H1 (cell line): ENCODE measurements around the gene ATG16L1. TPM values are rescaled to one million over a fixed set of nuclear protein-coding genes. Genes with fewer than 3 reads are reported as not detected.

Source experiments
- CTCF ChIA-PET: fragments of 300-600 bp; sonication (Branson Sonifier 250); formaldehyde crosslinking; loops from one replicate; lab custom pipeline; 2021; ENCODE audit not compliant: partially characterized antibody; lab: Charles Lee
- POLR2A ChIA-PET: fragments of 300-600 bp; sonication (Branson Sonifier 250); formaldehyde crosslinking; loops from one replicate; lab custom pipeline; 2021; ENCODE audit warnings: inconsistent platforms; ENCODE audit not compliant: partially characterized antibody; lab: Charles Lee
- DNase-seq, 2 experiments: peaks; one replicate each; pipeline versions ENCODE4 v3.0.0 to v3.0.0-alpha.2; 2010 to 2022; ENCODE audit warnings: low spot score in 2 of 2, low read depth in 1 of 2, mixed read lengths in 1 of 2
- FAIRE-seq: peaks from 2 replicates; lab custom pipeline; 2011; peaks lifted over from hg19 to GRCh38; lab: Jason Lieb, UNC
- H2AFZ ChIP-seq: 2 replicates; pipeline ENCODE4 v1.8.1; 2012; ENCODE audit warnings: low read length, inconsistent platforms
- H2AK5ac ChIP-seq: 2 replicates; pipeline ENCODE4 v1.6.1; 2013; ENCODE audit warnings: low read depth, low read length
- H2BK120ac ChIP-seq: replicated peaks from 2 replicates; pipeline ENCODE3; 2013; ENCODE audit warnings: low read depth, low read length, inconsistent platforms
- H2BK12ac ChIP-seq: 2 replicates; pipeline ENCODE4 v1.6.1; 2013; ENCODE audit warnings: low read depth, low read length
- H2BK15ac ChIP-seq: 2 replicates; pipeline ENCODE4 v1.6.1; 2013; ENCODE audit warnings: low read length
- H2BK20ac ChIP-seq: 2 replicates; pipeline ENCODE4 v1.6.1; 2013; ENCODE audit warnings: low read length
- H2BK5ac ChIP-seq: 2 replicates; pipeline ENCODE4 v1.6.1; 2013; ENCODE audit warnings: low read depth, low read length
- H3K14ac ChIP-seq: 2 replicates; pipeline ENCODE4 v1.6.1; 2013; ENCODE audit warnings: inconsistent platforms; ENCODE audit not compliant: insufficient read length
- H3K18ac ChIP-seq: 2 replicates; pipeline ENCODE4 v1.6.1; 2013; ENCODE audit warnings: low read length; ENCODE audit errors: extremely low read depth
- H3K23ac ChIP-seq: 2 replicates; pipeline ENCODE4 v1.6.1; 2013; ENCODE audit warnings: inconsistent platforms; ENCODE audit not compliant: insufficient read length
- H3K23me2 ChIP-seq: 2 replicates; pipeline ENCODE4 v1.6.1; 2013; ENCODE audit warnings: low read depth, low read length
- H3K27ac ChIP-seq: 2 replicates; pipeline ENCODE4 v1.6.1; 2011; ENCODE audit warnings: low read depth, low read length, inconsistent platforms
- H3K27me3 ChIP-seq, 4 experiments: replicated peaks in 1 of 4; 1 replicate in 1 of 4; 2 replicates in 3 of 4; pipeline versions ENCODE4 v1.6.1 to v1.8.1; 2011 to 2013; ENCODE audit warnings: low read length in 3 of 4, mild to moderate bottlenecking in 3 of 4, inconsistent platforms in 2 of 4, mixed read lengths in 2 of 4, moderate library complexity in 1 of 4; ENCODE audit not compliant: control insufficient read depth in 3 of 4, insufficient read depth in 3 of 4; ENCODE audit errors: extremely low read depth in 1 of 4
- H3K36me3 ChIP-seq, 4 experiments: 2 replicates each; pipeline versions ENCODE4 v1.6.1 to v1.8.1; 2011 to 2013; ENCODE audit warnings: mild to moderate bottlenecking in 4 of 4, low read length in 3 of 4, moderate library complexity in 2 of 4, control low read depth in 1 of 4, inconsistent platforms in 1 of 4; ENCODE audit not compliant: insufficient read depth in 4 of 4, control insufficient read depth in 2 of 4
- H3K4ac ChIP-seq: replicated peaks from 2 replicates; pipeline ENCODE3; 2013; ENCODE audit warnings: low read length, low read depth, mixed read lengths, inconsistent platforms; ENCODE audit not compliant: insufficient read length
- H3K4me1 ChIP-seq, 4 experiments: replicated peaks in 1 of 4; 1 replicate in 1 of 4; 2 replicates in 3 of 4; pipeline versions ENCODE4 v1.6.1 to v1.8.1; 2011 to 2013; ENCODE audit warnings: low read length in 3 of 4, inconsistent platforms in 2 of 4, mixed read lengths in 1 of 4; ENCODE audit not compliant: insufficient read depth in 4 of 4, control insufficient read depth in 3 of 4
- H3K4me2 ChIP-seq, 2 experiments: 2 replicates each; pipeline versions ENCODE4 v1.6.1 to v1.8.1; 2011 to 2013; ENCODE audit warnings: low read depth in 2 of 2, low read length in 2 of 2, control low read depth in 1 of 2, inconsistent platforms in 1 of 2, mild to moderate bottlenecking in 1 of 2; ENCODE audit not compliant: insufficient read depth in 1 of 2
- H3K4me3 ChIP-seq, 4 experiments: fragments of 200-600, 300-600 bp in 1 of 4; sonication (generic), shearing (Covaris generic), sonication (Bioruptor Twin) in 1 of 4; 2 replicates each; pipeline versions ENCODE4 v1.5.1 to v1.8.1; 2011 to 2016; ENCODE audit warnings: low read length in 4 of 4, low read depth in 3 of 4, control low read depth in 2 of 4, inconsistent platforms in 2 of 4, mild to moderate bottlenecking in 2 of 4, mixed read lengths in 1 of 4, moderate library complexity in 1 of 4; ENCODE audit not compliant: insufficient read depth in 2 of 4; ENCODE audit errors: extremely low read depth in 1 of 4
- H3K56ac ChIP-seq: replicated peaks from 2 replicates; pipeline ENCODE3; 2013; ENCODE audit warnings: low read depth, mild to moderate bottlenecking, mixed read lengths, low read length, inconsistent platforms; ENCODE audit not compliant: insufficient read length
- H3K79me1 ChIP-seq: 2 replicates; pipeline ENCODE4 v1.6.1; 2013; ENCODE audit warnings: low read depth, low read length, control low read depth
- H3K79me2 ChIP-seq, 2 experiments: 2 replicates each; pipeline versions ENCODE4 v1.6.1 to v1.8.1; 2012 to 2013; ENCODE audit warnings: low read length in 2 of 2, mild to moderate bottlenecking in 2 of 2, inconsistent platforms in 1 of 2; ENCODE audit not compliant: insufficient read depth in 2 of 2, control insufficient read depth in 1 of 2
- H3K9ac ChIP-seq, 4 experiments: replicated peaks in 1 of 4; 1 replicate in 1 of 4; 2 replicates in 3 of 4; pipeline versions ENCODE4 v1.6.1 to v1.8.1; 2011 to 2013; ENCODE audit warnings: low read depth in 3 of 4, low read length in 3 of 4, control low read depth in 2 of 4, mild to moderate bottlenecking in 2 of 4, moderate library complexity in 2 of 4, inconsistent platforms in 1 of 4; ENCODE audit errors: extremely low read depth in 1 of 4
- H3K9me3 ChIP-seq, 2 experiments: 2 replicates each; pipeline versions ENCODE4 v1.6.1 to v1.8.1; 2012 to 2013; ENCODE audit warnings: mild to moderate bottlenecking in 2 of 2, moderate library complexity in 2 of 2, control low read depth in 1 of 2, inconsistent platforms in 1 of 2, low read depth in 1 of 2, low read length in 1 of 2, mixed read lengths in 1 of 2; ENCODE audit not compliant: insufficient read depth in 2 of 2
- H4K20me1 ChIP-seq, 2 experiments: replicated peaks in 1 of 2; 2 replicates each; pipeline versions ENCODE3 to v1.8.1; 2011 to 2013; ENCODE audit warnings: inconsistent platforms in 2 of 2, low read length in 2 of 2, mild to moderate bottlenecking in 1 of 2; ENCODE audit not compliant: insufficient read depth in 2 of 2, control insufficient read depth in 1 of 2
- H4K5ac ChIP-seq: 2 replicates; pipeline ENCODE4 v1.6.1; 2013; ENCODE audit warnings: low read length, low read depth, mixed read lengths, inconsistent platforms; ENCODE audit not compliant: insufficient read length
- H4K8ac ChIP-seq: 2 replicates; pipeline ENCODE4 v1.8.0; 2013; ENCODE audit warnings: mild to moderate bottlenecking, moderate library complexity, low read length, inconsistent platforms; ENCODE audit not compliant: insufficient read depth; ENCODE audit errors: extremely low read depth
- H4K91ac ChIP-seq: replicated peaks from 2 replicates; pipeline ENCODE3; 2013; ENCODE audit warnings: low read length, mixed read lengths, inconsistent platforms; ENCODE audit not compliant: insufficient read length
- BACH1 ChIP-seq: IDR thresholded peaks from 2 replicates; pipeline ENCODE4 v1.6.1; 2012; ENCODE audit warnings: low read length, improper control_type of control experiment
- CHD1 ChIP-seq: IDR thresholded peaks from 2 replicates; pipeline ENCODE4 v1.6.1; 2012; ENCODE audit warnings: low read depth, low read length, improper control_type of control experiment
- EZH2 ChIP-seq: fragments of 200-600 bp; sonication (generic); IDR thresholded peaks from 2 replicates; pipeline ENCODE4 v1.7.1; 2012; ENCODE audit warnings: low read depth, mild to moderate bottlenecking, moderate library complexity, low read length, inconsistent platforms; ENCODE audit not compliant: severe bottlenecking
- GABPA ChIP-seq: IDR thresholded peaks from 2 replicates; pipeline ENCODE4 v1.6.1; 2011; ENCODE audit warnings: mild to moderate bottlenecking, low read length, moderate library complexity, borderline replicate concordance; ENCODE audit not compliant: insufficient read depth
- HDAC2 ChIP-seq, 2 experiments: fragments of 300-600 bp in 1 of 2; sonication (generic) in 1 of 2; IDR thresholded peaks; 2 replicates each; pipeline ENCODE4 v1.6.1; 2011 to 2012; ENCODE audit warnings: low read depth in 2 of 2, low read length in 2 of 2, mild to moderate bottlenecking in 2 of 2, moderate library complexity in 2 of 2, borderline replicate concordance in 1 of 2, inconsistent platforms in 1 of 2
- JUND ChIP-seq: IDR thresholded peaks from 2 replicates; pipeline ENCODE4 v1.6.1; 2011; ENCODE audit warnings: mild to moderate bottlenecking, improper control_type of control experiment, low read length
- MAFK ChIP-seq: IDR thresholded peaks from 2 replicates; pipeline ENCODE4 v1.6.1; 2012; ENCODE audit warnings: low read depth, mild to moderate bottlenecking, improper control_type of control experiment, low read length
- PHF8 ChIP-seq: fragments of 200-600 bp; sonication (generic); conservative IDR thresholded peaks from 2 replicates; pipeline ENCODE4 v1.7.1; 2012; ENCODE audit warnings: low read depth, mild to moderate bottlenecking, inconsistent platforms, low read length, moderate library complexity
- SRF ChIP-seq: IDR thresholded peaks from 2 replicates; pipeline ENCODE4 v1.6.1; 2011; ENCODE audit warnings: mild to moderate bottlenecking, low read depth, low read length, moderate library complexity
- WGBS, 2 experiments: shearing (Covaris generic) in 1 of 2; methylation state at CpG; one replicate each; pipeline versions ENCODE4 v1.1.6 to v1.1.7; 2013 to 2015; ENCODE audit warnings: low lambda C conversion rate in 2 of 2, mixed read lengths in 2 of 2, inconsistent platforms in 1 of 2, low coverage in 1 of 2, missing lambda C conversion rate in 1 of 2; ENCODE audit not compliant: insufficient replicate concordance in 2 of 2, insufficient coverage in 1 of 2, insufficient read length in 1 of 2; ENCODE audit errors: extremely low coverage in 1 of 2, missing lambda C conversion rate in 1 of 2; 5-methylcytosine and 5-hydroxymethylcytosine counted together
- polyA plus RNA-seq, 7 experiments: library from polyadenylated mRNA; depleted of rRNA in 3 of 7; stranded (reverse) in 5 of 7; unstranded in 2 of 7; fragments of >200 nt in 5 of 7; fragments of 200-250 nt in 2 of 7; gene quantifications; 1 replicate in 5 of 7; 2 replicates in 1 of 7; 4 replicates in 1 of 7; pipeline versions ENCODE4 v1.2.1 to v1.2.3, GENCODE V29; 2011 to 2013; ENCODE audit warnings: missing spikeins in 2 of 7, mixed read lengths in 2 of 7
- total RNA-seq: library from RNA; stranded (reverse); fragmentation: NEBNext Ultra II Directional; extraction: Animal tissue kit (Norgen Biotek cat#: 25700); gene quantifications from 2 replicates; pipeline ENCODE4 v1.2.1, GENCODE V29; 2021
- TF ChIP-seq, protein P1 (sequence below): IDR thresholded peaks from 2 replicates; pipeline ENCODE4 v1.6.1; 2011; ENCODE audit warnings: low read length, improper control_type of control experiment
- TF ChIP-seq, protein P2 (sequence below): IDR thresholded peaks from 2 replicates; pipeline ENCODE4 v1.6.1; 2011; ENCODE audit warnings: low read depth, mild to moderate bottlenecking, low read length; ENCODE audit not compliant: insufficient read depth

The ATG16L1 gene
- total and polyA plus RNA-seq, 2 of the 8 experiments (the other 6 are each of a cell fraction or from before 2014, with no cell fraction given), result 18.3 to 31.0 TPM

DNA sequence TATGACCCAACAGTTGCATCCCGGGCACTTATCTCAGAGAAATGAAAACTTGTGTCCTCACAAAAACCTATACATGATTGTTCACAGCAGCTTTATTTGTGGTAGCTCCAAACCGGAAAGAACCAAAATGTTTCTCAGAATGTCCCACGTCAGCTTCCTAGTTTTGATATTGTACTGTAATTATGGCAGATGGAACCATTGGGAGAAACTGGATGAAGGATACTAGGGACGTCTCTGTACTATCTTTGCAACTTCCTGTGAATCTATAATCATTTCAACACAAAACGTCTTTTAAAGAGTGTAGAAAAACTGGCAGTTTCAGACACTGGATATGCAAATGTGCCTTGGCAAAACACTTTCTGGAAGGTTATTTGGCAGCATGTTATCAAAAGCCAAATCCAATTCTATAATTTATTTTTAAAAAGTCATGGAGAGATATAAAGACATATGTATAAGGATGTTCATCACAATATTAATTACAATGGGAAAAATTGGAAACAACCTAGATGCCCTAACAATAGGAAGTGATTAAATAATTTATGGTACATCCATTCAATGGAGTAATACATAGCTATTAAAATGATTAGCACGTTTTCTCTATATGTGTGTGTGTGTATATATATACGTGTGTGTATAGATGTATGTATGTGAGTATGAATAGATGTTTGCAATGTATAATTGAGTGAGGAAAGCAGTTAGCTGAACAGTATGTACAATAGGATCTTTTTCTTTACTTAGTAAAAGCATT lies 65.9 kb downstream of the ATG16L1 start:
- no peak overlapping the region for H4K5ac ChIP-seq
- H3K79me1 ChIP-seq, result no peaks in the 10 kb centered on the region
- H2BK20ac ChIP-seq, result no peak overlapping the region
- no peak overlapping the region for H3K4me2 ChIP-seq
- no peaks in the 10 kb centered on the region for H3K9me3 ChIP-seq
- H3K23ac ChIP-seq, result no peak overlapping the region
- H3K18ac ChIP-seq, result no peak overlapping the region
- H3K4ac ChIP-seq, result no peak overlapping the region
- no peaks in the 10 kb centered on the region for H3K79me2 ChIP-seq
- H2BK12ac ChIP-seq, result no peak overlapping the region
- FAIRE-seq, result no peak
- no peak overlapping the region for H3K4me3 ChIP-seq
- H3K9ac ChIP-seq, result no peak overlapping the region
- H4K91ac ChIP-seq, result no peak overlapping the region
- no peak overlapping the region for H2BK5ac ChIP-seq
- H2AFZ ChIP-seq, result no peak overlapping the region
- no peak overlapping the region for H2BK15ac ChIP-seq
- no peaks in the 10 kb centered on the region for H3K36me3 ChIP-seq
- no peaks in the 10 kb centered on the region for H3K27me3 ChIP-seq
- no peaks in the 10 kb centered on the region for H3K4me1 ChIP-seq
- POLR2A ChIA-PET, result no interaction called here
- 88 to 100% methylated on average over 1 to 7 of the region's 7 CpGs for WGBS, 2 experiments
- H3K27ac ChIP-seq, result no peak overlapping the region
- H4K8ac ChIP-seq, result no peak overlapping the region
- H2AK5ac ChIP-seq, result no peak overlapping the region
- H2BK120ac ChIP-seq, result no peak overlapping the region
- no peak overlapping the region for H3K14ac ChIP-seq
- H4K20me1 ChIP-seq, result no peaks in the 10 kb centered on the region
- DNase-seq, result no peak
- no peaks in the 10 kb centered on the region for H3K23me2 ChIP-seq
- CTCF ChIA-PET, result interaction anchor here (0.7 to 1.2 kb wide), 4 partner anchors 11 to 106 kb away, joined by 3 read pairs; no protein-coding TSS in a partner anchor
- H3K56ac ChIP-seq, result no peak overlapping the region
- no peak for TF ChIP-seq EZH2
- no peak for TF ChIP-seq GABPA
- TF ChIP-seq SRF, result no peak
- TF ChIP-seq MAFK, result no peak
- no peak for TF ChIP-seq PHF8
- TF ChIP-seq CHD1, result no peak
- no peak for TF ChIP-seq HDAC2 (IDR thresholded peaks at IDR 0.05; ENCODE audit: borderline replicate concordance in 1 of 2, low read depth in 2 of 2, low read length in 2 of 2)
- TF ChIP-seq, protein P1, sequence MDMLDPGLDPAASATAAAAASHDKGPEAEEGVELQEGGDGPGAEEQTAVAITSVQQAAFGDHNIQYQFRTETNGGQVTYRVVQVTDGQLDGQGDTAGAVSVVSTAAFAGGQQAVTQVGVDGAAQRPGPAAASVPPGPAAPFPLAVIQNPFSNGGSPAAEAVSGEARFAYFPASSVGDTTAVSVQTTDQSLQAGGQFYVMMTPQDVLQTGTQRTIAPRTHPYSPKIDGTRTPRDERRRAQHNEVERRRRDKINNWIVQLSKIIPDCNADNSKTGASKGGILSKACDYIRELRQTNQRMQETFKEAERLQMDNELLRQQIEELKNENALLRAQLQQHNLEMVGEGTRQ, result no peak
- TF ChIP-seq JUND, result no peak
- TF ChIP-seq, protein P2, sequence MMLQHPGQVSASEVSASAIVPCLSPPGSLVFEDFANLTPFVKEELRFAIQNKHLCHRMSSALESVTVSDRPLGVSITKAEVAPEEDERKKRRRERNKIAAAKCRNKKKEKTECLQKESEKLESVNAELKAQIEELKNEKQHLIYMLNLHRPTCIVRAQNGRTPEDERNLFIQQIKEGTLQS, result no peak
- no peak for TF ChIP-seq BACH1
